HG02938 (cell line): Measurements from ENCODE around the gene CXADR.

Experiments used
- ATAC-seq: cut with Tn5 transposase; IDR thresholded peaks from one replicate; pipeline ENCODE4 v1.9.1; 2021; ENCODE audit warnings: mild to moderate bottlenecking, moderate library complexity; ENCODE audit not compliant: unreplicated experiment

The CXADR gene

GRCh38 chr21:17585875-17586450 lies 73.1 kb downstream of the CXADR start:
- ATAC-seq = no peak

DNA sequence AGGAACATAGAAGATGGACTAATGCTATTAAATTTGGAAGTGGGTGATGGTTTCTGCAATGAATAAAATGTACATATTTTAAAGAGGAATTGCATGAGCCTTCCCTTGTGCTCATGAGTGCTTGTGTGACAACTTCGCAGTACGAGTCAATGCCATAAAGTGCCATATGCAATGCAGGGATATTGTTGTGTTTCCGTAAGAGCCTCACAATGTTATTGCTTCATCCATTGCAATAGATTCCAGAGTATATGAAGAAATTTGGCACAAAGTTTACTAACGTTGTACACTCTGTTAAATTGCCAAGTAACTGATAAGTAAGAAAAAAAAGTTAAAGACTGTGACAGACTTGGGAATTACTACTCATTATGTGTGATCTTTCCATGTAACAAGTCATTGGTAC lies 77.6 kb downstream of the CXADR start:
- no peak for ATAC-seq

DNA sequence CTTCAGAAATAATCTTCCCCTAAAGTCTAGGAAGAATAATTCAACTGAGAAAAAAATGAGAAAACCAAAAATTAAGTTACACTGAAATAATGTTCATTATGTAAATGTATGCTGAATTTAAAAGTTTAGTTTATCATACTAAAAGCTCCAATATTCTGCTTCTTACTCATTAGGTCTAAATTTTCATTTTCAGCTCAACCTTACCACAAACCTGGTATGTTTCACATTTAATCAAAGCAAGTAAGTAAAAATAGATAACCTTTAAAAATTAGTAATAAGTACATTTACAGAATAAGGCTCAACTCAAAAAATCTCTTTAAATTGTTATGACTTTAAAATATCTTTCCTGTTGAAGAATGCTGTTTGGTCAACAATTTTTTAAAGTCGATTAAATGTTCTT lies 84.8 kb downstream of the CXADR start:
- ATAC-seq = no peak

- ATAC-seq = peak; percentile 83
Observed at GRCh38 chr21:17598437-17598836, 85.6 kb downstream of the CXADR start.

GRCh38 chr21:17602874-17603273 lies 90.0 kb downstream of the CXADR start:
- ATAC-seq = no peak

- no peak for ATAC-seq
Observed at GRCh38 chr21:17607684-17608083, 94.8 kb downstream of the CXADR start.

DNA sequence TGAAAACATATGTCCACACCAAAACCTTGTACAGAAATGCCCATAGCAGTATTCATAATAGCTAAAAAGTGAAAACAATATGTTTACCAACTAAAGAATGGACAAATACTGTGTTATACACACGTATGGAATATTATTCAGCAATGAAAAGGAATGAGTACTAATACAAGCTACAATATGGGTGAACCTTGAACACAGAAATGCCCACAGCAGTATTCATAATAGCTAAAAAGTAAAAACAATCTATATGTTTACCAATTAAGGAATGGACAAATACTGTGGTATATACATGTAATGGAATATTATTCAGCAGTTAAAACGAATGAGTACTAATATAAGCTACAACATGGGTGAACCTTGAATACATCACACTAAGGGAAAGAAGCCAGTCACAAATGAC lies 96.8 kb downstream of the CXADR start:
- ATAC-seq = no peak

- ATAC-seq = no peak
Observed at GRCh38 chr21:17610911-17611310, 98.1 kb downstream of the CXADR start.

- ATAC-seq = peak; percentile 71
Observed at GRCh38 chr21:17611414-17612022, 98.7 kb downstream of the CXADR start.

- ATAC-seq = peak; percentile 12
Observed at GRCh38 chr21:17612023-17612564, 99.3 kb downstream of the CXADR start.

DNA sequence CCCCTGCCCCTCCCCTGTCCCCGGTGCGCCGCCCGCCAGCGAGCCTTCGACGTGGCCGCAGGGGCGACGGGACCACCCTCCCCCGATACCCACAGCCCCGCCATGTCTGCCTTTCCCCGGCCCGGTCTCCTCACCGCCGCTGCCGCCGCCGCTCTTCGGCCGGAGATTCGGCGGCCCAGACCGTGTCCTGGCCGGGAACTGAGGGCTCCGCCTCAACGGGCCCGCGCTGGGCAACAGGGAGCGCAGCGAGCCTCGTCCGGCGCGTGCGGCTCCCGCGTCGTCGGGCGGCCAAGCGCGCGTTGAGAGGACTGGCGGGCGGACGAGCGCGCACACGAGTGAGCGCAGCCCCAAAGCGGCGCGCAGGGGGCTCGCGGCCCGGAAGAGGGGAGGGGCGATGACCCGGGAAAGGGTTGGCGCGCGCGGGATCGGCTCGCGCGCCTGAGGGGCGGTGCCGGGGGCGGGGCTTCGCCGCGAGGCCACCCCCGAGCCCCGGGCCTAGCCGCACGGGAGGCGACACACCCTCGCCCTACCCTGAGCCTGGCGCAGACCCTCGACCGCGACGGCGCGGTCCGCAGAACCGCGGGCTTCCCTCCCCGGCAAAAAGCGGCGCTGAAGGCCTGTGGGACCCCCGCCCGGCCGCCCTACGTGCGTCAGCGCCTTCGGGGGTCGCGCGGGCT lies 99.9 kb downstream of the CXADR start, which contains the start of gene BTG3:
BTG3 (minus strand) TSS at position 337 of the 677 bp plus-strand sequence. CDS start 3,757 bp downstream, outside the sequence.
- peak; percentile 53 for ATAC-seq

DNA sequence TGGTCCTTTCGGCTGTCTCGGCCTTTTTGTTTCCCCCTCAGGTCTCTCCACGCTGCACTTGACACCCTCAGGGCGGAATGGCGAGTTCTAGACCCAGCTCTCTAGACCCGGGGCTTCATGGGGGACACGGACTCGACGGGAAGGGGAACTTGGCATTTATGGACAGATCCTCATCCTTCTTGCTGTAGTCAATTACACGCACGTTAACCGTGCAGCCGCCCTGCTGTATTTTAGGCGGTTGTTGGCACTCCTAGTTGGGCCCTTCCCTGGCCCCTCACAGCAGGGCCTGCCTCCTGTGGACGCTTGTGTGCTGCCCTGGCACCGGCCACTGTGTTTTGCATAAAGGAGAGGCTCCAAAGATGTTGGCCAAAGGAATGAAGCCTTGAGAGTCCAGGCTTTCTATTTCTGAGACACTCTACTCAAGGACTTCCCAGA lies 100.4 kb downstream of the CXADR start:
- ATAC-seq = no peak

GRCh38 chr21:17616831-17617230 lies 104.0 kb downstream of the CXADR start:
- no peak for ATAC-seq

- no peak for ATAC-seq
Observed at GRCh38 chr21:17622018-17622417, 109.2 kb downstream of the CXADR start.

- ATAC-seq = no peak
Observed at GRCh38 chr21:17631195-17631594, 118.4 kb downstream of the CXADR start.

- ATAC-seq = no peak
Observed at GRCh38 chr21:17636711-17637110, 123.9 kb downstream of the CXADR start.

- no peak for ATAC-seq
Observed at GRCh38 chr21:17640821-17641220, 128.0 kb downstream of the CXADR start.
